IPS-NIHi7 (cell line): ENCODE results near the gene PRKCB.
"Not testable (repeated sequence)": the region's sequence is repeated elsewhere in the genome, so short reads cannot be mapped to it uniquely, and the experiment has no call there.

Experiments
- DNase-seq: peaks from one replicate; pipeline ENCODE4 v3.0.0; 2012; ENCODE audit warnings: mixed read lengths; ENCODE audit errors: extremely low spot score

Gene PRKCB

GRCh38 chr16:24007391-24007790, 171.6 kb downstream of the PRKCB start:
- no peak for DNase-seq

- DNase-seq: no peak
These were observed 172.2 kb downstream of the PRKCB start for GRCh38 chr16:24007934-24008333.

- DNase-seq: no peak
These were observed 173.3 kb downstream of the PRKCB start for GRCh38 chr16:24009098-24009497.

- DNase-seq: no peak
These were observed 174.2 kb downstream of the PRKCB start for GRCh38 chr16:24009955-24010354.

- DNase-seq: peak; percentile 83
These were observed 174.8 kb downstream of the PRKCB start for GRCh38 chr16:24010440-24011089.

GRCh38 chr16:24011237-24011636, 175.5 kb downstream of the PRKCB start:
- no peak for DNase-seq

GRCh38 chr16:24013054-24013636, 177.4 kb downstream of the PRKCB start:
- DNase-seq: no peak

- no peak for DNase-seq
These were observed 178.3 kb downstream of the PRKCB start for GRCh38 chr16:24013864-24014645.

- not testable (repeated sequence) for DNase-seq
These were observed 179.2 kb downstream of the PRKCB start for GRCh38 chr16:24014955-24015354.

- DNase-seq: peak; percentile 20
These were observed 180.1 kb downstream of the PRKCB start for GRCh38 chr16:24015923-24016322.

- DNase-seq: no peak
These were observed 182.7 kb downstream of the PRKCB start for GRCh38 chr16:24018485-24018884.

GRCh38 chr16:24022797-24023196, 187.0 kb downstream of the PRKCB start:
- DNase-seq: no peak

- no peak for DNase-seq
These were observed 187.8 kb downstream of the PRKCB start for GRCh38 chr16:24023621-24024020.

- no peak for DNase-seq
These were observed 189.2 kb downstream of the PRKCB start for GRCh38 chr16:24024971-24025370.

GRCh38 chr16:24027466-24027865, 191.7 kb downstream of the PRKCB start:
- no peak for DNase-seq

- DNase-seq: not testable (repeated sequence)
These were observed 194.1 kb downstream of the PRKCB start for GRCh38 chr16:24029841-24030240.

- no peak for DNase-seq
These were observed 199.5 kb downstream of the PRKCB start for GRCh38 chr16:24035127-24035842.

- DNase-seq: no peak
These were observed 200.3 kb downstream of the PRKCB start for GRCh38 chr16:24036038-24036543.

GRCh38 chr16:24036614-24037013, 200.8 kb downstream of the PRKCB start:
- DNase-seq: peak; percentile 84

- no peak for DNase-seq
These were observed 201.6 kb downstream of the PRKCB start for GRCh38 chr16:24037335-24037734.

- DNase-seq: peak; percentile 85
These were observed 206.2 kb downstream of the PRKCB start for GRCh38 chr16:24041834-24042631.
